ENCODE results near the gene CRACR2A.

Gene CRACR2A

DNA sequence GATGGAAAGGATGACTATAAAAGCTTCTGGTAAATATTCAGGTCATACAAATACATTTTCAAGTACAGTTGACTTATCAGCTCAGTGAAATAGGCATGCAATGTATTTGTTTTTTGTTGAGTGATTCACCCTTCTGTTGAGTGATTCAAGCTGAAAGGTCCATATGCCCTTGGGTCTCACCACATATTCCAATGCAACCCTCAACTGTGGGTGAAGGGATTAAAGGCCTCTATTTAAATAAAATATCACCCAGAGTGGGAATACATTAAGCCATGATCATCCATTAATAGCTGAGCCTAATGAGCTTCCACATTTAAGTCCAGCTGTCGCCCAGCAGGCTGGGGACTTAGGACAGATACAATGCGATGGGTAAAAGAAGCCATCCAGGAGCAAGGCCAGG, 120.2 kb downstream of the CRACR2A start:
- Histone ChIP-seq H3K9ac (ENCODE audit: low read length) (no peak overlapping the region), H3K4me3 (ENCODE audit: low read length) (no peak overlapping the region), H3K9me3 (replicated peaks; ENCODE audit: insufficient read depth, low read length) (no peaks in the 10 kb centered on the region), H3K79me2 (ENCODE audit: low read length) (no peaks in the 10 kb centered on the region), H3K4me2 (ENCODE audit: low read depth, low read length) (no peak overlapping the region), H4K20me1 (ENCODE audit: insufficient read depth, low read length) (no peaks in the 10 kb centered on the region), H3K27ac (ENCODE audit: low read length) (no peak overlapping the region), H3K27me3 (replicated peaks; ENCODE audit: insufficient read depth, low read length) (no peaks in the 10 kb centered on the region), H3K36me3 (replicated peaks; ENCODE audit: insufficient read depth, low read length) (no peaks in the 10 kb centered on the region), H3K9me2 (replicated peaks; ENCODE audit: insufficient read depth, low read length) (no peaks in the 10 kb centered on the region), H3F3A (ENCODE audit: insufficient read depth, low read length) (no peaks in the 10 kb centered on the region), H2AFZ (ENCODE audit: low read length) (no peak overlapping the region), H3K4me1 (ENCODE audit: low read length) (no peaks in the 10 kb centered on the region)
- no peak for TF ChIP-seq EZH2 (optimal IDR thresholded peaks at IDR 0.05; ENCODE audit: low read depth, low read length)
- no peak for TF ChIP-seq CTCF (IDR thresholded peaks at IDR 0.05; ENCODE audit: low read length)
- TF ChIP-seq EZH2phosphoT487 (IDR thresholded peaks at IDR 0.05; ENCODE audit: low read length), result no peak
- DNase-seq, result no peak

DNA sequence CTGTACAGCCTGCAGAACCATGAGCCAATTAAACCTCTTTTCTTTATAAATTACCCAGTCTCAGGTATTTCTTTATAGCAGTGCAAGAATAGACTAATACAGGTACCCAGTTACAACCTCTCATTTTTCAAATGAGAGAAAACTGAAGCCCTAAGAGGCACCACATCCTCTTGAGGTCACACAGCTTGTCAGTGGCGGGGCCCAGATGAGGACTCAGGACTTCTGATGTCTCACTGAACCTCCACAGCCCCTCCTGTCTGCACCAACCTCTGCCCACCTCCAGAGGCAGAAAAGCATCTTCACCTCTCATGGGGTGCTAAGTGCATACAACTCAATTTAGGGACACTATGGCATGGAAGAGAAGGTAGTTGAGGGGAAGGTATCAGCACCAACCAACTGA, 120.7 kb downstream of the CRACR2A start:
- Histone ChIP-seq H3K4me2 (ENCODE audit: low read depth, low read length) (no peak overlapping the region), H3K9ac (ENCODE audit: low read length) (no peak overlapping the region), H3F3A (ENCODE audit: insufficient read depth, low read length) (no peaks in the 10 kb centered on the region), H3K27me3 (replicated peaks; ENCODE audit: insufficient read depth, low read length) (no peaks in the 10 kb centered on the region), H3K4me1 (ENCODE audit: low read length) (no peaks in the 10 kb centered on the region), H2AFZ (ENCODE audit: low read length) (no peak overlapping the region), H3K79me2 (ENCODE audit: low read length) (no peaks in the 10 kb centered on the region), H3K36me3 (replicated peaks; ENCODE audit: insufficient read depth, low read length) (no peaks in the 10 kb centered on the region), H3K4me3 (ENCODE audit: low read length) (no peak overlapping the region), H3K27ac (ENCODE audit: low read length) (no peak overlapping the region), H3K9me2 (replicated peaks; ENCODE audit: insufficient read depth, low read length) (no peaks in the 10 kb centered on the region), H3K9me3 (replicated peaks; ENCODE audit: insufficient read depth, low read length) (no peaks in the 10 kb centered on the region), H4K20me1 (ENCODE audit: insufficient read depth, low read length) (no peaks in the 10 kb centered on the region)
- no peak for DNase-seq
- no peak for TF ChIP-seq CTCF (IDR thresholded peaks at IDR 0.05; ENCODE audit: low read length)
- TF ChIP-seq EZH2phosphoT487 (IDR thresholded peaks at IDR 0.05; ENCODE audit: low read length), result no peak
- no peak for TF ChIP-seq EZH2 (optimal IDR thresholded peaks at IDR 0.05; ENCODE audit: low read depth, low read length)

GRCh38 chr12:3631759-3632158, 121.2 kb downstream of the CRACR2A start:
- Histone ChIP-seq H2AFZ (ENCODE audit: low read length) (no peak overlapping the region), H4K20me1 (ENCODE audit: insufficient read depth, low read length) (no peaks in the 10 kb centered on the region), H3K27me3 (replicated peaks; ENCODE audit: insufficient read depth, low read length) (no peaks in the 10 kb centered on the region), H3K9me2 (replicated peaks; ENCODE audit: insufficient read depth, low read length) (no peaks in the 10 kb centered on the region), H3K9me3 (replicated peaks; ENCODE audit: insufficient read depth, low read length) (no peaks in the 10 kb centered on the region), H3K4me2 (ENCODE audit: low read depth, low read length) (no peak overlapping the region), H3K27ac (ENCODE audit: low read length) (no peak overlapping the region), H3K36me3 (replicated peaks; ENCODE audit: insufficient read depth, low read length) (no peaks in the 10 kb centered on the region), H3K79me2 (ENCODE audit: low read length) (no peaks in the 10 kb centered on the region), H3F3A (ENCODE audit: insufficient read depth, low read length) (no peaks in the 10 kb centered on the region), H3K4me1 (ENCODE audit: low read length) (no peaks in the 10 kb centered on the region), H3K4me3 (ENCODE audit: low read length) (no peak overlapping the region), H3K9ac (ENCODE audit: low read length) (no peak overlapping the region)
- no peak for DNase-seq
- TF ChIP-seq EZH2phosphoT487 (IDR thresholded peaks at IDR 0.05; ENCODE audit: low read length) (no peak), CTCF (IDR thresholded peaks at IDR 0.05; ENCODE audit: low read length) (no peak), EZH2 (optimal IDR thresholded peaks at IDR 0.05; ENCODE audit: low read depth, low read length) (no peak)

All from MM.1S (cell line).